DMS 273 (cell line): Measurements from ENCODE around the gene SBK3.

Experiments used
- DNase-seq: peaks from one replicate; lab custom pipeline; 2025; ENCODE audit not compliant: unreplicated experiment; lab: John Stamatoyannopoulos, UW

Gene SBK3

DNA sequence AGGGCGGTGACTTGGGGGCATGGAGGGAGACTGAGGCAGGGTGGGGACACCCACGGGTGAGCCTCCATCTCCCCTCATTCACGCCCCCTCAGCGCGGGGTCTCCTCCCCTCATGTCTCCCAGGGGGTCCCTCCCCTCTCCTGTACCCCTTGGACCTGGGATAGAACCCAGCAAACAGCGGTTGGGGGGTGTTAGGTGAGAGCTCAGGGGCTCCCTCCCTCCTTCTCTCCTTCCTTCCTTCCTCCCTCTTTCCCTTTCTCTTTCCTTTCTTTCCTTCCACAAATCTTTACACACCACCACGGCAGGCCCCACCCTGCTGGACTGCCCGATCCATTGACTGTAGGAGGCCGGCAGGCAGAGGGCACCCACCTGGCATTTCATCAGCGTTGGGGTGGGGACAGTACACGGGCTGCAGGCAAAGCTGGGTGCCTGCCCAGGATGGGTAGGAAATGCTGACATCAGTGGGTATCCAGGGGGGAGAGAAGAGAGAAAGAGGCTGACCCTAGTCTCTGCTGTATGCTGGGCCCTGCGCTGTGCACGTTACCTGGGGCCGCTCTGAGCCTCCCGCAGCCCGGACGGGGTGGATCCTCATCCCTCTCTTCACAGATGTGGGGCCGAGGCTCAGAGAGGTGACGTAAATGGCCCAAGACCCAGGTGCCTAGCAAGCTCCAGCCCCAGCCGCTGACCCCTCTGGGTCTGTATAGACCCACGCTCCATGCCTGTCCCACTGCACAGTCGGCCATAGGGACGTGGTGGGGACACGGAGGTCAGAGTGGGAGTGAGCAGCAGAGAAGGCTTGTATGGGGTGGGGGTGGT, 53.6 kb downstream of the SBK3 start:
- DNase-seq: no peak
